ENCODE results near the gene LPP. TPM values are rescaled to one million over a fixed set of nuclear protein-coding genes. Genes with fewer than 3 reads are reported as not detected.

The LPP gene
- total and polyA plus RNA-seq, 9 of the 15 experiments (the other 6 are each of a cell fraction or from before 2014, with no cell fraction given): 0.07 to 0.18 TPM; not detected in 7

- no peak for ATAC-seq
- no peak overlapping the region for H3K4me2 ChIP-seq (ENCODE audit: insufficient read depth, low read length)
- no peaks in the 10 kb centered on the region; the same call in none of the 2 replicates for H3K9me3 ChIP-seq (replicated peaks; ENCODE audit: control insufficient read depth, insufficient read depth, low read depth, low read length)
- WGBS (ENCODE audit: insufficient coverage, low coverage, missing lambda C conversion rate): 0% methylated on average over 2 of the region's 2 CpGs
- H3K79me2 ChIP-seq (ENCODE audit: control insufficient read depth, insufficient read depth, low read length): no peaks in the 10 kb centered on the region
- no peaks in the 10 kb centered on the region for H3K4me1 ChIP-seq (replicated peaks in 1 of 2; ENCODE audit: control insufficient read depth in 2 of 2, insufficient read depth in 2 of 2, low read length in 2 of 2)
- no peak overlapping the region for H3K9ac ChIP-seq (ENCODE audit: insufficient read depth in 1 of 2, low read depth in 2 of 2, low read length in 2 of 2)
- POLR2A ChIA-PET: no interaction called here
- CTCF ChIA-PET (ENCODE audit: low intra/inter-chr PET ratio): no interaction called here
- no peaks in the 10 kb centered on the region for H3K36me3 ChIP-seq (ENCODE audit: control insufficient read depth, insufficient read depth, low read length)
- no peaks in the 10 kb centered on the region for H4K20me1 ChIP-seq (replicated peaks; ENCODE audit: control insufficient read depth, insufficient read depth, low read length)
- TF ChIP-seq, protein P1, sequence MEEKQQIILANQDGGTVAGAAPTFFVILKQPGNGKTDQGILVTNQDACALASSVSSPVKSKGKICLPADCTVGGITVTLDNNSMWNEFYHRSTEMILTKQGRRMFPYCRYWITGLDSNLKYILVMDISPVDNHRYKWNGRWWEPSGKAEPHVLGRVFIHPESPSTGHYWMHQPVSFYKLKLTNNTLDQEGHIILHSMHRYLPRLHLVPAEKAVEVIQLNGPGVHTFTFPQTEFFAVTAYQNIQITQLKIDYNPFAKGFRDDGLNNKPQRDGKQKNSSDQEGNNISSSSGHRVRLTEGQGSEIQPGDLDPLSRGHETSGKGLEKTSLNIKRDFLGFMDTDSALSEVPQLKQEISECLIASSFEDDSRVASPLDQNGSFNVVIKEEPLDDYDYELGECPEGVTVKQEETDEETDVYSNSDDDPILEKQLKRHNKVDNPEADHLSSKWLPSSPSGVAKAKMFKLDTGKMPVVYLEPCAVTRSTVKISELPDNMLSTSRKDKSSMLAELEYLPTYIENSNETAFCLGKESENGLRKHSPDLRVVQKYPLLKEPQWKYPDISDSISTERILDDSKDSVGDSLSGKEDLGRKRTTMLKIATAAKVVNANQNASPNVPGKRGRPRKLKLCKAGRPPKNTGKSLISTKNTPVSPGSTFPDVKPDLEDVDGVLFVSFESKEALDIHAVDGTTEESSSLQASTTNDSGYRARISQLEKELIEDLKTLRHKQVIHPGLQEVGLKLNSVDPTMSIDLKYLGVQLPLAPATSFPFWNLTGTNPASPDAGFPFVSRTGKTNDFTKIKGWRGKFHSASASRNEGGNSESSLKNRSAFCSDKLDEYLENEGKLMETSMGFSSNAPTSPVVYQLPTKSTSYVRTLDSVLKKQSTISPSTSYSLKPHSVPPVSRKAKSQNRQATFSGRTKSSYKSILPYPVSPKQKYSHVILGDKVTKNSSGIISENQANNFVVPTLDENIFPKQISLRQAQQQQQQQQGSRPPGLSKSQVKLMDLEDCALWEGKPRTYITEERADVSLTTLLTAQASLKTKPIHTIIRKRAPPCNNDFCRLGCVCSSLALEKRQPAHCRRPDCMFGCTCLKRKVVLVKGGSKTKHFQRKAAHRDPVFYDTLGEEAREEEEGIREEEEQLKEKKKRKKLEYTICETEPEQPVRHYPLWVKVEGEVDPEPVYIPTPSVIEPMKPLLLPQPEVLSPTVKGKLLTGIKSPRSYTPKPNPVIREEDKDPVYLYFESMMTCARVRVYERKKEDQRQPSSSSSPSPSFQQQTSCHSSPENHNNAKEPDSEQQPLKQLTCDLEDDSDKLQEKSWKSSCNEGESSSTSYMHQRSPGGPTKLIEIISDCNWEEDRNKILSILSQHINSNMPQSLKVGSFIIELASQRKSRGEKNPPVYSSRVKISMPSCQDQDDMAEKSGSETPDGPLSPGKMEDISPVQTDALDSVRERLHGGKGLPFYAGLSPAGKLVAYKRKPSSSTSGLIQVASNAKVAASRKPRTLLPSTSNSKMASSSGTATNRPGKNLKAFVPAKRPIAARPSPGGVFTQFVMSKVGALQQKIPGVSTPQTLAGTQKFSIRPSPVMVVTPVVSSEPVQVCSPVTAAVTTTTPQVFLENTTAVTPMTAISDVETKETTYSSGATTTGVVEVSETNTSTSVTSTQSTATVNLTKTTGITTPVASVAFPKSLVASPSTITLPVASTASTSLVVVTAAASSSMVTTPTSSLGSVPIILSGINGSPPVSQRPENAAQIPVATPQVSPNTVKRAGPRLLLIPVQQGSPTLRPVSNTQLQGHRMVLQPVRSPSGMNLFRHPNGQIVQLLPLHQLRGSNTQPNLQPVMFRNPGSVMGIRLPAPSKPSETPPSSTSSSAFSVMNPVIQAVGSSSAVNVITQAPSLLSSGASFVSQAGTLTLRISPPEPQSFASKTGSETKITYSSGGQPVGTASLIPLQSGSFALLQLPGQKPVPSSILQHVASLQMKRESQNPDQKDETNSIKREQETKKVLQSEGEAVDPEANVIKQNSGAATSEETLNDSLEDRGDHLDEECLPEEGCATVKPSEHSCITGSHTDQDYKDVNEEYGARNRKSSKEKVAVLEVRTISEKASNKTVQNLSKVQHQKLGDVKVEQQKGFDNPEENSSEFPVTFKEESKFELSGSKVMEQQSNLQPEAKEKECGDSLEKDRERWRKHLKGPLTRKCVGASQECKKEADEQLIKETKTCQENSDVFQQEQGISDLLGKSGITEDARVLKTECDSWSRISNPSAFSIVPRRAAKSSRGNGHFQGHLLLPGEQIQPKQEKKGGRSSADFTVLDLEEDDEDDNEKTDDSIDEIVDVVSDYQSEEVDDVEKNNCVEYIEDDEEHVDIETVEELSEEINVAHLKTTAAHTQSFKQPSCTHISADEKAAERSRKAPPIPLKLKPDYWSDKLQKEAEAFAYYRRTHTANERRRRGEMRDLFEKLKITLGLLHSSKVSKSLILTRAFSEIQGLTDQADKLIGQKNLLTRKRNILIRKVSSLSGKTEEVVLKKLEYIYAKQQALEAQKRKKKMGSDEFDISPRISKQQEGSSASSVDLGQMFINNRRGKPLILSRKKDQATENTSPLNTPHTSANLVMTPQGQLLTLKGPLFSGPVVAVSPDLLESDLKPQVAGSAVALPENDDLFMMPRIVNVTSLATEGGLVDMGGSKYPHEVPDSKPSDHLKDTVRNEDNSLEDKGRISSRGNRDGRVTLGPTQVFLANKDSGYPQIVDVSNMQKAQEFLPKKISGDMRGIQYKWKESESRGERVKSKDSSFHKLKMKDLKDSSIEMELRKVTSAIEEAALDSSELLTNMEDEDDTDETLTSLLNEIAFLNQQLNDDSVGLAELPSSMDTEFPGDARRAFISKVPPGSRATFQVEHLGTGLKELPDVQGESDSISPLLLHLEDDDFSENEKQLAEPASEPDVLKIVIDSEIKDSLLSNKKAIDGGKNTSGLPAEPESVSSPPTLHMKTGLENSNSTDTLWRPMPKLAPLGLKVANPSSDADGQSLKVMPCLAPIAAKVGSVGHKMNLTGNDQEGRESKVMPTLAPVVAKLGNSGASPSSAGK (IDR thresholded peaks at IDR 0.05): no peak
- no peak for TF ChIP-seq ZFP1 (CRISPR knock-in tag; IDR thresholded peaks at IDR 0.05)
- no peak for TF ChIP-seq PPARD (CRISPR knock-in tag; IDR thresholded peaks at IDR 0.05)
- no peak for FAIRE-seq
- H2AFZ ChIP-seq (ENCODE audit: low read depth, low read length): no peak overlapping the region
- H3K27me3 ChIP-seq (ENCODE audit: control insufficient read depth in 2 of 2, insufficient read depth in 2 of 2, low read length in 2 of 2): no peaks in the 10 kb centered on the region
- no peak overlapping the region for H3K4me3 ChIP-seq
- BruUV-seq (replicated peaks): no TSS peak
- in situ Hi-C loops (cut with MboI) (no loop called here), intact Hi-C loops (cut with micrococcal nuclease) (no loop called here)
- no peaks in the 10 kb centered on the region for H3K9me1 ChIP-seq (ENCODE audit: control insufficient read depth, insufficient read depth, low read length)
- no peak overlapping the region for H3K27ac ChIP-seq (ENCODE audit: extremely low read depth, low read depth, low read length)
- no peak for DNase-seq (ENCODE audit: extremely low read depth in 1 of 4, low spot score in 3 of 4)
These were observed 373.4 kb downstream of the LPP start for GRCh38 chr3:188527389-188527788.

All from K562 (cell line).